Caki2 (cell line): ENCODE measurements around the gene GID8. TPM values are rescaled to one million over a fixed set of nuclear protein-coding genes. Genes with fewer than 3 reads are reported as not detected.

ENCODE experiments used
- DNase-seq: peaks from one replicate; pipeline ENCODE4 v3.0.0-alpha.2; 2015; ENCODE audit warnings: low read depth
- in situ Hi-C: cut with HindIII; loops from 2 replicates; pipeline ENCODE4 v1.10.0; 2016; ENCODE audit warnings: low sequenced_read_pairs, low pct_unique_long_range_greater_than_20kb, mixed read lengths
- total RNA-seq: library from RNA; depleted of rRNA; stranded (reverse); fragments of >200 nt; shearing (Covaris generic); gene quantifications from 2 replicates; pipeline ENCODE4 v1.2.3, GENCODE V29; 2014; ENCODE audit warnings: low replicate concordance

Gene GID8
- total RNA-seq, 1 experiment from 2014 or later = 39.4 TPM

DNA sequence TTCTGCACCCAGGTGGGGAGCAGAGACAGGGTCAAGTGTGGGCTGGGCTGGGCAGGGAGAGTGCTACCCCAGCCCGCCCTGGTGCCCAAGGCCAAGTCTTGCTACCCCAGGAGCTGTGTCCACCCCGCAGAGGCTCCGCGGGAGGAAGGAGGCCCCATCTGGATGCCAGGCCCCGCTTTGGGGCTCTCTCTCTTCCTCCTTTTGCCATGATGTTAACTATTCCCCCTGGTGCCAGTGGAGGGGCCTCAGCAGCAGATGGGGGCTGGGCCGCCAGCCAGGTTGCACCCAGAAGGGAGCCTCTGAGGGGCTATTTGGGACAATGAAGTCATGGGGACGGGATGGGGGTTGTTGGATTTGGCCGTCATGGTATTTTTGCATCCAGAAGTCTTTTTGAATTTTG is 23.9 kb downstream of the GID8 start:
- DNase-seq = no peak
- in situ Hi-C loops = no loop called here

DNA sequence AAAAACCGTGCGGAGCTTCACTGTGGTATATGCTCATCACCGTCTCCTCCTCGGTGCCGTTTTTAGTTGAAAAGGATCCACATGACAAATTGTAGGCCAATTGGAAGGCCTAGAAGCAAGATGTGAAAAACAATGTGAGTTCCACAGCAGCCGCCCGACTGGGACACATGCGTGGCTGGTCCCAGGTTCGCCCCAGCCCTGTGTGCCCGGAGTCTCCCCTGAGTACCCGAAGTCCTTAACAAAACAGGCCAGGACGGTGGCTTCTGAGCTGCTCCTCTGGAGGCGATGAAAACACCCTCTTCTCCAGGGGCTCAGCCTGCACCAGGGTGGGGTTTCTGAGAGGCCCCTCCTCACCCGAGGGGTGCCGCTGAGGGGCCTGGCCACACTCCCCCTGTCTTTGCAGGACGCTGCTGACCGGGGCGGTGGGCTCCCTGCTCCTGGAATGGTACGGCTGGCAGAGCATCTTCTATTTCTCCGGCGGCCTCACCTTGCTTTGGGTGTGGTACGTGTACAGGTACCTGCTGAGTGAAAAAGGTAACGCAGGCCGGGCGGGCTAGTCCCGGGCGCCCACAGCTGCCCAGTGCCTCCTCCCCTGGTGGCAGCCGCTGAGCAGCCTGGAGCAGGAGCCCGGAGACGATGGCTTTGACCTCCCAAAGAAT is 24.4 kb downstream of the GID8 start:
- no peak for DNase-seq
- in situ Hi-C loops = no loop called here

DNA sequence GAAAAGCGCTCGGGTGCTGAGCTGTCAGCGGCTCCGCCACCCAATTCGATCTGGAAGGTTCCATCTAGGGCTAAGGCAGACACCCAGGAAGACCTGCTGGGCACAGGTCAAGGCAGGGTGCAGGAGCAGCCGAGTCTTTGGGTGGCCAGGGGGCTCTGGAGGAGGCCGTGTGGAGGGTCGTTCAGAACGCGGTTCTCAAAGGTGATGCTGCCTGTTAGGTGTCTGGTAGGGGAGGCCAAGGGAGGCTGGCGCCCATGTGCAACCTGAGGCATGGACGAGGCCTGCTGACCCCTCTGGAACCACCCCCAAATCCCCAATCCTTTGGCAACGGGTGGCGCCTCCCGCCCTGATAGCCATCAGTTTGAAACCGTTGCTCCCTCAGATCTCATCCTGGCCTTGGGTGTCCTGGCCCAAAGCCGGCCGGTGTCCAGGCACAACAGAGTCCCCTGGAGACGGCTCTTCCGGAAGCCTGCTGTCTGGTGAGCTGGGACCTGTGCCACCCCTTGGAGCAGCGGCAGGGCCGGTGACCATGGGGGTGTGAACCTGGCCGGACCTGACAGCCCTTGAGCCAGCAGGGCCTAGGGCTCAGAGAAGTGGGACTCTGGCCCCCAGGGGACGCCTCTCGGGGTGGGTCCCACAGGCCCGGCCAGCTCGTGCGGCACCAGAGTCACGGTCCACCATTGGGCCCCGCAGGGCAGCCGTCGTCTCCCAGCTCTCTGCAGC is 25.1 kb downstream of the GID8 start:
- no peak for DNase-seq
- in situ Hi-C loops = no loop called here

DNA sequence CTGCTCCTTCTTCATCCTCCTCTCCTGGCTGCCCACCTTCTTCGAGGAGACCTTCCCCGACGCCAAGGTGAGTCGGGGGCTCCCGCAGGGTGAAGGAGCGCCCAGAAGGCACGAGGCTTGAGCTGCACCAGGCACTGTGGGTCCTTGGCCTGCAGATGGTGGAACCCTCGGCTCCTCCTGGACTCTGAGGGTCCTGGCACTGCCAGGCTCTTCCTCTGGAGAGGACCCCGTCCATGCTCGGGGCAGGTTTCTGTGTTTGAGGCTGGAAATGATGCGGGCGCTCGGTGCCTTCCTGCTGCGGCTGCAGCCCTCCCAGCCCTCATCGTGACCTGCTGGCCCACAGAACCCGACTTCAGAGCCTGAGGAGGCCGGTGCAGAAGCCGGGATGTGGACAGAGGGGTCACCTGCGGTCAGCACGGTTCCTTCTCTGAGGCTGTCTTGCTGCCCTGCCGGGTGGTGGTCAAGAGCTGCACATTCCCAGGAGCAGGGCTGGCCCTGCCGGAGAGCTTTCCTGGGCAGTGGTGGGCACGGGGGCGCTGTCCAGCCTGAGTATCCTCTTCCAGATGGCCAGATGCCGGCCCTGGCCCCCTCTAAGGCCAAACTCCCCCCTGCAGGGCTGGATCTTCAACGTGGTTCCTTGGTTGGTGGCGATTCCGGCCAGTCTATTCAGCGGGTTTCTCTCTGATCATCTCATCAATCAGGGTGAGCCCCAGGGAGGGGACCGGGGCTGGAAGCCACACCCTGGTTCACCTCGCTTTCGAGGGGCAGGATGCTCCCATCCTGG is 25.9 kb downstream of the GID8 start:
- in situ Hi-C loops = no loop called here
- no peak for DNase-seq

DNA sequence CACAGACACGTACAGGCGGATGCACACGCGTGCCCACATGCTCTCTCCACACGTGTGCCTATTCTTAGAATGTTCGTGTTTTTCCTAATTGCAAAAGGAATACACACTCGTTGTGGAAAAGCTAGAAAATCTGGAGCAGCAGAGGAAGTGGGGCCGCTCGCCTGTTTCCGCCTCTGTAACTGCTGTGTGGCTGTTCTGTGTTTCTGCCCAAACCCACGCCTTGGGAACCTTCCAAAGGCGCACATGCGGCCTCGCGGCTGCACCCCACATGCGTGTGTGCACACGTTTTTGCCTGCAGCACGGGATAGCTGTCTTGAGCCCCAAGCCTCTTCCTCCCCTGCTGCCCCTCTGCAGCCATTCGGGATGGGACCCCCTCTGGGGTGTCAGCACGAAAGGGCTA is 26.8 kb downstream of the GID8 start:
- in situ Hi-C loops = no loop called here
- DNase-seq = no peak

DNA sequence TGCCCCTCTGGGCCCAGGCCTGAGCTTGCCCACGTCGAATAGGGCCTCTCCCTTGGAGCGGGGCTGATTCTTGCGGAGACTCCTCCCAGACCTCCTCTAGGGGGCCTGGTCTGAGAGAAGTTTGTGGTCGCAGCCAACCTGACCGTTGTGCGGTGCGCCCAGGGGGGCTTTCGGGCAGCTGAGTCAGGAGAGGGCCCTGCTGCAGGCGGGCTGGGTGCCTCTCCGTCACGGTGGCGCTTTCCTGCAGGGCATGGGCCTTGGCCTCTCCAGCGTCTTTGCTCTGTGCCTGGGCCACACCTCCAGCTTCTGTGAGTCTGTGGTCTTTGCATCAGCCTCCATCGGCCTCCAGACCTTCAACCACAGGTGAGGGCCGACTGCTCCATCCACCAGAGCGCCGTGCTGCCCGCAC is 27.4 kb downstream of the GID8 start:
- in situ Hi-C loops = no loop called here
- no peak for DNase-seq

DNA sequence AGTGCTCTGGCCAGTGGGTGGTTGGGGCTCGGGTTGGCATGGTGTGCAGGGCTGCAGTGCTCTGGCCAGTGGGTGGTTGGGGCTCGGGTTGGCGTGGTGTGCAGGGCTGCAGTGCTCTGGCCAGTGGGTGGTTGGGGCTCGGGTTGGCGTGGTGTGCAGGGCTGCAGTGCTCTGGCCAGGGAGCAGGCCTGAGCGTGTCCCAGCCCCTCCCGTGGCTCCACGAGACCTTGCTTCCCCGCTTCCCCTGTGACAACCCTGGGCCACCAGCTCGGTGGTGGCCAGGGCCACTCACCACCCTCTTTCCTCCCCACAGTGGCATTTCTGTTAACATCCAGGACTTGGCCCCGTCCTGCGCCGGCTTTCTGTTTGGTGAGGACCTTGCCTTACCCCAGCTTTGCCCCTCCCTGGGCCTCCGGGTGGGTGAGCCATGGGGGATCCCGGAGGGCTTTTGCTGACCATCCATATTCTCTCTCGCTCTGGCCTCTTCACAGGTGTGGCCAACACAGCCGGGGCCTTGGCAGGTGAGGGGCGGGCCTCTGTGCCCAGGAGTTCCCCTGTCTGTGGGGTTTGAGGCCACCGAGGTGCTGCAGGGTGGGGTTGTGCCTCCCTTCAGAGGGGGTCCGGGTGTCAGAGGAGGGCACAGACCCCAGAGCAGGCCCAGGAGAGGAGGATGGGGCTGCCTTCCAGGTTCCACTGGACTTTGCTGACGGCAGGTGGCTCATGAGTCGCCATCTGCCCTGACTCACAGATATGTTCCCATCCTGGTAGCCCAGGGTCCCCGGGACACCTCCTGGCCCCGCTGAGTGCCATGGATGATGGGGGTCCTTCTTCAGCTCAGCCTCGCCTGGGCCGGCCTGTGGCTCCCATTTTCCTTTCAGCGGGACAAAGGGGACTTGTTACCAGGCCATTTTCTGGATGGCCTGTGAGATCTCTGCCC is 28.5 kb downstream of the GID8 start:
- DNase-seq = no peak
- in situ Hi-C loops = no loop called here

DNA sequence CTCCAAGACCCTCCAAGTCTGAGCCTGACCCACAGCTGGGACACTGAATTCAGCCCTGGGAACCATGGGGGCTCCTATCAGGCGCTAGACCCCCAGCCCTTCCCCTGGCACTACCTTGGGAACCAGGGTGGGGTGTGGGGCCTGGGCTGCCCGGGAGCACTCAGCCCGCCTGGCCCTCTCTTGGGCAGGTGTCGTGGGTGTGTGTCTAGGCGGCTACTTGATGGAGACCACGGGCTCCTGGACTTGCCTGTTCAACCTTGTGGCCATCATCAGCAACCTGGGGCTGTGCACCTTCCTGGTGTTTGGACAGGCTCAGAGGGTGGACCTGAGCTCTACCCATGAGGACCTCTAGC is 29.2 kb downstream of the GID8 start:
- in situ Hi-C loops = no loop called here
- no peak for DNase-seq

DNA sequence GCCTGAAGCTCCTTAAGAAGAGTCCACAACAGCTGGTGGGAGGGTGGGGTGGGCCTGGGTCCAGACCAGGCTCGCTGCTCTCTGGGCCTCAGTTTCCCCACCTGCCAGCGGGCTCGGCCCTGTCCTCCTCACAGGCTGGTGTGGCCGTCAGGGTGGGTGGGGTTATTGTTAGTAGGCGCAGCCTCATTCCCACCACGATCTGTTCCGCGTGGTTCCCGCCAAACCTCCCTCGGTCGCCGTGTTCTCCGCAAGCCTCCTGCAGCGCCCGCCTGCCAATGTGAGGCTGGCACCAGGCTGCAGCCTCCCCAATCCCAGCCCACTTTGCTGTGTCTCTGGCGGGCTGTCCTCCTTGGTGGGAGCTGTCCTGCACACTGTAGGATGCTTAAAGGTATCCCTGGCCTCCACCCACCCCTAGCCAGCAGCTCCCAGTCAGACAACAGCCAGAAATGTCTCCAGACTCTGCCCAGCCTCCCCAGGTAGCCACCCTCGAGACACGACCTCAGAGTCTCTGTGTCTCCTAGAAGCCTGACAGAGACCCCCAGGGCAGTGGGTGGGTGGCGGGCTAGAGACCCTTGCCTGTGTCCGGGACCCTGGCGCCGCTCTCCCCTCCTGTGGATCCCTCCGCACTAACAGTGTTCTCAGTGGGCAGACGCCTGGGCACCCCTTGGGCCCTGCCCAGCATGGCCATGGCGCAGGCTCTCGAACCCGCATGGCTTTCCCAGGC is 29.8 kb downstream of the GID8 start:
- in situ Hi-C loops = no loop called here

DNA sequence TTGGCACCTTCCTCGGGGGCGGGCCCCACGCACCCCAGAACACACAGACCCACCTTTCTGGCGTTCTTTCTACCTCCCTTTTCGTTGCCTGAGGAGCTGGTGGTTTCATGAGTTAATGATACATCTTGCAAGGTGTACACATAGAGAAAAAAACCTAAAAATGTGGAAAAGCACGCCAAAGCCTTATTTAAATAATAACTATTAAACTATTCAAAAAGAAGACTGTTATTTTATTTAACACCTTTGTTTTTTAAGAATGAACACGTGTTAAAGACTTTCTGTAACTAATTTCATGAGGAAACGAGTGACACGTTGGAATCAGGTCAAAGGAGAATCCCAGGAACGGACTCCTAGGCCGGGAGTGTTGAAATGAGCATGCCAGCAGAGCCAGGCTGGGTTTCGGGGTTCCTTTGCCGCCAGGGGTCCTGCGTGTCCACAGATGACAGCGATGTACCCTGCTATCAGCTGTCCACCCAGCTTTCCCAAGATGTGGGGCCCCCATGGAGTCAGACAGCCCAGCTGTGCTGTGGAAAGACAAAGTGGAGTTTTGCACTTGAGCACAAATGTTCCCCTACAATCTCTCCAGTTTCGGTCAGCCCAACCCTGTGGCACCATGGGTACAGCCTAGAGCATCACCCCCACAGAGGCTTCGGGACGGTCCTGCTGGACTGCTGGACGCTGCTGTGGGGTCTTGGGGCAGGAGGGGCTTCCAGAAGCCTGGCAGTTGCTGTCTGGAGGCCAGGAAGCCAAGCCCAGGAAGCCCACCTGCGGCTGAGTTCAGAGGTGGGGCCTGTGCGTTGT is 30.6 kb downstream of the GID8 start:
- in situ Hi-C loops = no loop called here
- no peak for DNase-seq

More for the DNA sequence above, 29.8 kb downstream of the GID8 start:
- no peak for DNase-seq

DNA sequence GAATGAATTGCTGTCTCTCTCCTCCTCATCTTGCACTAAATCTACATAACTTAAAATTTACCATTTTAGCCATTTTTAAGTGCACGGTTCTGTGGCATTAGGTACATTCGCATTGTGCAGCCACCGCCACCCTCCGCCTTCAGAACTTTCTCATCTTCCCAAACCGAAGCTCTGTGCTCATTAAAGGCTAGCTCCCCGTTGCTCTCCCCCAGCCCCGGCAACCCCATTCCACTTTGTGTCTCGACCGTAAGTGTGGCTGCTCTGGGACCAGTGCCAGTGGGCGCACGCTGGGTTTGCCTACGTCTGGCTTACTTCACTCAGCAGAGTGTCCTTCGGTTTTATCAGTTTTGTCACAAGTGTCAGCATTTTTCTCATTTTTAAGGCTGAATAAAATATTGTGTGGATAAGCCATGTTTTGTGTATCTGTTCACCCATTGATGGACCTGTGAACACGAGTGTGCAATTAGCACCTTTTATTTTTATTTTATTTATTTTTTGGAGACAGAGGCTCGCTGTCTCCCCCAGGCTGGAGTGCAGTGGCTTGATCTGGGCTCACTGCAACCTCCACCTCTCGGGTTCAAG is 31.3 kb downstream of the GID8 start:
- no peak for DNase-seq
- in situ Hi-C loops = no loop called here

DNA sequence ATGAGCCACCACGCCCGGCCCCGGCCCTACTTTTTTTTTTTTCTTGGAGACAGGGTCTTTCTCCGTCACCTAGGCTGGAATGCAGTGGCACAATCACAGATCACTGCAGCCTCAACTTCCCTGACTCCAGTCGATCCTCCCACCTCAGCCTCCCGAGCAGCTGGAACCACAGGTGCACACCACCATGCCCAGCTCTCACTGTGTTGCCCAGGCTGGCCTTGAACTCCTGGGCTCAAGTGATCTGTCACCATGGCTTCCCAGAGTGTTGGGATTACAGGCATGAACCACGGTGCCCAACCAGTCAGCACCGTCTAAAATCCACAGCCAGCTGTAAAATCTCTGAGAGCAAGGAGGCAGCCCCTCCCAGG is 32.0 kb downstream of the GID8 start:
- DNase-seq = no peak
- in situ Hi-C loops = no loop called here

DNA sequence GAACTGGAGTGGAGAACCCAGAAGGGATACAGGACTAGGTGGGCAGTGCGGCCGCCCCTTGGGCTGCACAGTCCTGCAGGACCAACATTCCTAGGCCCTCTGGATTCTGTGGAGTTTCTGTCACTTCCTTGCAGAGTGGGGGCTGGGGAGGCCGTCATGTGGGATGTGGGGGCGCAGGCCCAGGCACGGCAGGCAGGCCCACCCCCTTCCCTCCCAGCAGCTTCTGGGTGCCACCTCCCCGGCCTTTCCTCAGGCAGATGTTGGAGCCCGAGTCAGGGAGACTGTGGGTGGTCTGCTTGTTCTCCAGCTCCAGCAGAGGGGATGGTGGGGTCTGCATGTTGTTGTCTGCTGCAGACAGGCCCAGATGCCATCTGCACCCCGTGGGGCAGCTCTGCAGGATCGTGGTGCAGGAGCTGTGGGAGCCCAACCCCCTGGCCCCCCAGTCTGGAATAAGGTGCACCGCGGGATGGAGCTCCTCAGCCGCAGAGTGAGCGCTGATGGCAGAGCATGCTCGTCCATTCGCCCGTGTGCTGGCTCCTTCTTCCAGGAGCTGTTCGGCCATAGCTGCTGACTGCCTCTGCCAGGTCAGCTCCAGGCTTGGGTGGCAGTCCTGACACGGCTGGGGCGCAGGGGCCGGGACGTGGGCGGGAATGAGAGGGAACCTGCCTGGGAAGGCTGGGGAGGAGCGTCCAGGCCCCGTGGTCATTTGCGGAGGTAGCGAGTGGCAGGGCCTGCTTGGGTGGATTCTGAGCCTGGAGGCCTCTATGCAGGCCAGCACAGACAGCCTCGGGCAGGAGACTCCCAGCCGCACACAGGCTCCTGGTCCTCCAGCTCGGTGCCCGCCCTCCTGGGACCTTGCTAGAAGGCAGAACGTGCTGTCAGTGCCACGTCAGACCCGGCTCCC is 32.6 kb downstream of the GID8 start:
- in situ Hi-C loops = no loop called here
- DNase-seq = no peak

DNA sequence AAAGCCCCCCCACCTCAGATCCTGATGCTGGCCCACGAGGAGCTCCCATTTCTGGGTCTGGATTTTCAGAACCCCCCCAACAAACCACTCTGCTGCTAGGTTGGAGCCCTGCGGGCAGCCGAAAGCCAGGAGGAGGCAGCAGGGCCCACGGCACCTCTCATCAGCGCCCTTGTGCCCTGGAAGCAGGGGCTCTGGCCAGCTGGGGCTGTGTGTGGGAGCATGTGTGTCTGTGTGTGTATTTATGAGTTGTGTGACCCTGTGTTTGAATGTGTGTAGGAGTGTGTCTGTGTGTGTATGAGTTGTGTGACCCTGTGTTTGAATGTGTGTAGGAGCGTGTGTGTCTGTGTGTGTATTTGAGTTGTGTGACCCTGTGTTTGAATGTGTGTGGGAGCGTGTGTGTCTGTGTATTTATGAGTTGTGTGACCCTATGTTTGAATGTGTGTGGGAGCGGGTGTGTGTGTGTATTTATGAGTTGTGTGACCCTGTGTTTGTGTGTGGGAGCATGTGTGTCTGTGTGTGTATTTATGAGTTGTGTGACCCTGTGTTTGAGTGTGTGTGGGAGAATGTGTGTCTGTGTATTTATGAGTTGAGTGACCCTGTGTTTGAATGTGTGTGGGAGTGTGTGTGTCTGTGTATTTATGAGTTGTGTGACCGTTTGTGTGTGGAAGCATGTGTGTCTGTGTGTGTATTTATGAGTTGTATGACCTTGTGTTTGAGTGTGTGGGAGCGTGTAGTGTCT is 33.4 kb downstream of the GID8 start:
- in situ Hi-C loops = no loop called here
- DNase-seq = no peak
